ENCODE results near the gene PON1.

- TF ChIP-seq CTCF (IDR thresholded peaks at IDR 0.05) (no peak), POLR2A (IDR thresholded peaks at IDR 0.05) (no peak)
These were observed 5.7 kb downstream of the PON1 start for GRCh38 chr7:95318501-95319100.

Data from lower leg skin (tissue), 3 donors.